ENCODE results near the gene METAP1D. TPM values are rescaled to one million over a fixed set of nuclear protein-coding genes. Genes with fewer than 3 reads are reported as not detected.

Gene METAP1D
- total and polyA plus RNA-seq, 5 donors = 3.0 to 5.4 (median 4.2) TPM

- Histone ChIP-seq H3K27me3 (ENCODE audit: control insufficient read depth, insufficient read depth) (no peaks in the 10 kb centered on the region), H3K4me3 (ENCODE audit: low read length) (peak overlapping the region; percentile 21), H3K9me3 (ENCODE audit: control insufficient read depth, low read length) (no peaks in the 10 kb centered on the region), H3K27ac (ENCODE audit: low read length) (no peak overlapping the region), H3K4me1 (ENCODE audit: control insufficient read depth, insufficient read depth, low read length) (peaks cover 5% of the 10 kb centered on the region)
- ATAC-seq (peak; percentile 42 to 54), DNase-seq (peak in 1 of 3 donors; percentile 79)
- 1% methylated on average over 51 of the region's 51 CpGs for WGBS
- intact Hi-C loops (cut with DNase I) = no loop called here
Observed at GRCh38 chr2:172095146-172095904, 95.6 kb downstream of the METAP1D start.

- ATAC-seq (no peak), DNase-seq (peak in 1 of 3 donors; percentile 35)
- Histone ChIP-seq H3K27me3 (ENCODE audit: control insufficient read depth, insufficient read depth) (no peaks in the 10 kb centered on the region), H3K4me1 (ENCODE audit: control insufficient read depth, insufficient read depth, low read length) (peaks cover 5% of the 10 kb centered on the region), H3K9me3 (ENCODE audit: control insufficient read depth, low read length) (no peaks in the 10 kb centered on the region), H3K4me3 (ENCODE audit: low read length) (peak overlapping the region; percentile 28), H3K27ac (ENCODE audit: low read length) (no peak overlapping the region)
- intact Hi-C loops (cut with DNase I) = no loop called here
- WGBS = 6% methylated on average over 40 of the region's 40 CpGs
Observed at GRCh38 chr2:172095905-172096625, 96.3 kb downstream of the METAP1D start.

- WGBS = 4% methylated on average over 55 of the region's 55 CpGs
- ATAC-seq (no peak), DNase-seq (peak in 1 of 3 donors; percentile 54)
- peaks cover 7% of the 10 kb centered on the region for H3K4me1 ChIP-seq (ENCODE audit: control insufficient read depth, insufficient read depth, low read length)
- H3K27me3 ChIP-seq (ENCODE audit: control insufficient read depth, insufficient read depth) = no peaks in the 10 kb centered on the region
- H3K9me3 ChIP-seq (ENCODE audit: control insufficient read depth, low read length) = no peaks in the 10 kb centered on the region
- no peak overlapping the region for H3K27ac ChIP-seq (ENCODE audit: low read length)
- intact Hi-C loops (cut with DNase I) = no loop called here
- H3K4me3 ChIP-seq (ENCODE audit: low read length) = peak overlapping the region; percentile 28
Observed at GRCh38 chr2:172096626-172097547, 97.1 kb downstream of the METAP1D start.

- H3K9me3 ChIP-seq (ENCODE audit: control insufficient read depth, low read length) = no peaks in the 10 kb centered on the region
- 54% methylated on average over 9 of the region's 9 CpGs for WGBS
- ATAC-seq = no peak
- H3K4me1 ChIP-seq (ENCODE audit: control insufficient read depth, insufficient read depth, low read length) = peaks cover 11% of the 10 kb centered on the region
- no peak overlapping the region for H3K27ac ChIP-seq (ENCODE audit: low read length)
- no peak overlapping the region for H3K4me3 ChIP-seq (ENCODE audit: low read length)
- no peak for DNase-seq
- no peaks in the 10 kb centered on the region for H3K27me3 ChIP-seq (ENCODE audit: control insufficient read depth, insufficient read depth)
- intact Hi-C loops (cut with DNase I) = no loop called here
Observed at GRCh38 chr2:172097557-172098131, 97.9 kb downstream of the METAP1D start.

- Histone ChIP-seq H3K9me3 (ENCODE audit: control insufficient read depth, low read length) (no peaks in the 10 kb centered on the region), H3K27ac (ENCODE audit: low read length) (no peak overlapping the region), H3K4me3 (ENCODE audit: low read length) (no peak overlapping the region), H3K4me1 (ENCODE audit: control insufficient read depth, insufficient read depth, low read length) (peaks cover 13% of the 10 kb centered on the region), H3K27me3 (ENCODE audit: control insufficient read depth, insufficient read depth) (no peaks in the 10 kb centered on the region)
- DNase-seq (no peak), ATAC-seq (no peak)
- WGBS = 80% methylated on average over 1 of the region's 1 CpG
- intact Hi-C loops (cut with DNase I) = no loop called here
Observed at GRCh38 chr2:172098287-172098649, 98.5 kb downstream of the METAP1D start.

GRCh38 chr2:172098650-172099471, 99.1 kb downstream of the METAP1D start:
- ATAC-seq = peak in 1 of 2 donors; percentile 65
- no peak overlapping the region for H3K27ac ChIP-seq (ENCODE audit: low read length)
- H3K4me1 ChIP-seq (ENCODE audit: control insufficient read depth, insufficient read depth, low read length) = peaks cover 13% of the 10 kb centered on the region
- WGBS = 10% methylated on average over 61 of the region's 61 CpGs
- H3K9me3 ChIP-seq (ENCODE audit: control insufficient read depth, low read length) = no peaks in the 10 kb centered on the region
- DNase-seq = peak in 2 of 3 donors; percentile 60 to 61
- no peak overlapping the region for H3K4me3 ChIP-seq (ENCODE audit: low read length)
- no peaks in the 10 kb centered on the region for H3K27me3 ChIP-seq (ENCODE audit: control insufficient read depth, insufficient read depth)
- intact Hi-C loops (cut with DNase I) = no loop called here

GRCh38 chr2:172099472-172100079, 99.8 kb downstream of the METAP1D start:
- 7% methylated on average over 13 of the region's 13 CpGs for WGBS
- Histone ChIP-seq H3K27ac (ENCODE audit: low read length) (no peak overlapping the region), H3K4me3 (ENCODE audit: low read length) (no peak overlapping the region)

GRCh38 chr2:172100080-172100934, 100.6 kb downstream of the METAP1D start:
- Histone ChIP-seq H3K4me1 (ENCODE audit: control insufficient read depth, insufficient read depth, low read length) (peaks cover 12% of the 10 kb centered on the region), H3K4me3 (ENCODE audit: low read length) (no peak overlapping the region), H3K27ac (ENCODE audit: low read length) (no peak overlapping the region), H3K9me3 (ENCODE audit: control insufficient read depth, low read length) (no peaks in the 10 kb centered on the region), H3K27me3 (ENCODE audit: control insufficient read depth, insufficient read depth) (no peaks in the 10 kb centered on the region)
- 8% methylated on average over 72 of the region's 72 CpGs for WGBS
- DNase-seq (peak in 1 of 3 donors; percentile 49), ATAC-seq (no peak)
- intact Hi-C loops (cut with DNase I) = loop anchor here in 3 of 4 donors (5.0 to 10.0 kb wide), 3 partner anchors 288 to 506 kb away; no protein-coding TSS in a partner anchor

More at GRCh38 chr2:172099472-172100079, 99.8 kb downstream of the METAP1D start:
- ATAC-seq (no peak), DNase-seq (no peak)
- H3K4me1 ChIP-seq (ENCODE audit: control insufficient read depth, insufficient read depth, low read length) = peaks cover 12% of the 10 kb centered on the region
- no peaks in the 10 kb centered on the region for H3K27me3 ChIP-seq (ENCODE audit: control insufficient read depth, insufficient read depth)
- intact Hi-C loops (cut with DNase I) = loop anchor here in 3 of 4 donors (5.0 to 10.0 kb wide), 3 partner anchors 287 to 505 kb away; no protein-coding TSS in a partner anchor
- H3K9me3 ChIP-seq (ENCODE audit: control insufficient read depth, low read length) = no peaks in the 10 kb centered on the region
